Transverse colon (tissue), 4 donors: ENCODE data around the gene ATF6B.

Source experiments
- EP300 ChIP-seq: sonication (generic); formaldehyde crosslinking; IDR thresholded peaks from one replicate; pipeline ENCODE4 v1.6.1; 2017; ENCODE audit warnings: antibody characterized with exemption, low read depth
- POLR2A ChIP-seq: fragments of 450-650 bp; IDR thresholded peaks from one replicate; pipeline ENCODE4 v1.6.1; 2016; ENCODE audit warnings: antibody characterized with exemption, mild to moderate bottlenecking, moderate library complexity
- POLR2AphosphoS5 ChIP-seq, 3 donors: sonication (generic); formaldehyde crosslinking; IDR thresholded peaks; one replicate each; pipeline ENCODE4 v1.6.1; 2016; ENCODE audit warnings: antibody characterized with exemption in 3 of 3
- TF ChIP-seq, protein P1 (sequence below), 5 experiments: fragments of 200-600 bp in 3 of 5; fragments of 450-650 bp in 2 of 5; sonication (generic) in 3 of 5; IDR thresholded peaks; 1 replicate in 2 of 5; 2 replicates in 3 of 5; pipeline ENCODE4 v1.5.1; 2016 to 2017; ENCODE audit warnings: antibody characterized with exemption in 5 of 5, inconsistent platforms in 3 of 5, mild to moderate bottlenecking in 2 of 5, moderate library complexity in 1 of 5

DNA sequence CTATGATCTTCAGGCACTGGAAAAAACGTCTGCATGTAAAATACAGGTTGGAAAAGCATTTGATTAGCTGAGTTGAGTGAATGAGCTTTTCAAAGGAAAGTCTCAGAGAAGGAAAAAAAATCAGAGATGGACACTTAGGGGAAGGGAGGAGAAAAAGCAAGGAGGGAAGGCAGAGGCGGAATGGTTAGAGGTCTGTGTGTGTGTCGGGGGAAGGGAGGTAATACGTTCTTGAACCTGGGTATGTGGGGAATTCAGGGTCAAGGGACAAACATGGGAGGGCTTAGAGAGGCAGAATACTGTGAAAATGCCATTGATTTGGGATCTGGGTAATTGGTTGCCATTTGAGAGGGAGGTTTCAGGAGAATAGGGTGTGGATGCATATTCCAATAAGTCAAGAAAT is 18.6 kb upstream of the ATF6B start:
- TF ChIP-seq POLR2A (no peak), EP300 (no peak), POLR2AphosphoS5 (IDR thresholded peaks at IDR 0.05) (no peak)
- TF ChIP-seq, protein P1, sequence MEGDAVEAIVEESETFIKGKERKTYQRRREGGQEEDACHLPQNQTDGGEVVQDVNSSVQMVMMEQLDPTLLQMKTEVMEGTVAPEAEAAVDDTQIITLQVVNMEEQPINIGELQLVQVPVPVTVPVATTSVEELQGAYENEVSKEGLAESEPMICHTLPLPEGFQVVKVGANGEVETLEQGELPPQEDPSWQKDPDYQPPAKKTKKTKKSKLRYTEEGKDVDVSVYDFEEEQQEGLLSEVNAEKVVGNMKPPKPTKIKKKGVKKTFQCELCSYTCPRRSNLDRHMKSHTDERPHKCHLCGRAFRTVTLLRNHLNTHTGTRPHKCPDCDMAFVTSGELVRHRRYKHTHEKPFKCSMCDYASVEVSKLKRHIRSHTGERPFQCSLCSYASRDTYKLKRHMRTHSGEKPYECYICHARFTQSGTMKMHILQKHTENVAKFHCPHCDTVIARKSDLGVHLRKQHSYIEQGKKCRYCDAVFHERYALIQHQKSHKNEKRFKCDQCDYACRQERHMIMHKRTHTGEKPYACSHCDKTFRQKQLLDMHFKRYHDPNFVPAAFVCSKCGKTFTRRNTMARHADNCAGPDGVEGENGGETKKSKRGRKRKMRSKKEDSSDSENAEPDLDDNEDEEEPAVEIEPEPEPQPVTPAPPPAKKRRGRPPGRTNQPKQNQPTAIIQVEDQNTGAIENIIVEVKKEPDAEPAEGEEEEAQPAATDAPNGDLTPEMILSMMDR (IDR thresholded peaks at IDR 0.05): no peak
